ENCODE measurements around the gene TRIM5. TPM values are rescaled to one million over a fixed set of nuclear protein-coding genes. Genes with fewer than 3 reads are reported as not detected.

Gene TRIM5
- total and polyA plus RNA-seq, 2 experiments from 2014 or later: 14.2 to 30.1 TPM

- DNase-seq (ENCODE audit: low spot score): no peak
- no peak overlapping the region for H3K4me2 ChIP-seq
- no peaks in the 10 kb centered on the region for H3K36me3 ChIP-seq (replicated peaks; ENCODE audit: insufficient read depth, low read depth)
- no peaks in the 10 kb centered on the region for H4K20me1 ChIP-seq (ENCODE audit: insufficient read depth, poor library complexity, severe bottlenecking)
- no peaks in the 10 kb centered on the region for H3K9me2 ChIP-seq (replicated peaks; ENCODE audit: insufficient read depth)
- WGBS (ENCODE audit: low lambda C conversion rate, missing lambda C conversion rate): 96% methylated on average over 4 of the region's 4 CpGs
- H3K4me3 ChIP-seq: no peak overlapping the region
- peaks cover 6% of the 10 kb centered on the region for H3K9me3 ChIP-seq (ENCODE audit: low read depth)
- TF ChIP-seq EZH2phosphoT487 (IDR thresholded peaks at IDR 0.05; ENCODE audit: low read depth, severe bottlenecking, unreplicated experiment): no peak
- no peak overlapping the region for H2AFZ ChIP-seq
- no peak overlapping the region for H3K27ac ChIP-seq
- no peaks in the 10 kb centered on the region for H3K79me2 ChIP-seq
- H3K4me1 ChIP-seq (ENCODE audit: insufficient read depth): no peaks in the 10 kb centered on the region
- H3K27me3 ChIP-seq: no peaks in the 10 kb centered on the region
Observed at GRCh38 chr11:5655474-5655873, 29.4 kb downstream of the TRIM5 start.

- Histone ChIP-seq H3K27ac (no peak overlapping the region), H3K4me3 (no peak overlapping the region), H3K4me2 (no peak overlapping the region), H2AFZ (no peak overlapping the region), H3K36me3 (replicated peaks; ENCODE audit: insufficient read depth, low read depth) (no peaks in the 10 kb centered on the region), H3K9me3 (ENCODE audit: low read depth) (no peaks in the 10 kb centered on the region), H3K27me3 (no peaks in the 10 kb centered on the region), H4K20me1 (ENCODE audit: insufficient read depth, poor library complexity, severe bottlenecking) (no peaks in the 10 kb centered on the region), H3K9me2 (replicated peaks; ENCODE audit: insufficient read depth) (no peaks in the 10 kb centered on the region), H3K4me1 (ENCODE audit: insufficient read depth) (no peaks in the 10 kb centered on the region), H3K79me2 (no peaks in the 10 kb centered on the region)
- 92% methylated on average over 3 of the region's 3 CpGs for WGBS (ENCODE audit: low lambda C conversion rate, missing lambda C conversion rate)
- no peak for DNase-seq (ENCODE audit: low spot score)
- TF ChIP-seq CTCF (IDR thresholded peaks at IDR 0.05; ENCODE audit: poor library complexity): no peak
Observed at GRCh38 chr11:5646139-5646538, 38.7 kb downstream of the TRIM5 start.

- Histone ChIP-seq H3K27me3 (no peaks in the 10 kb centered on the region), H4K20me1 (ENCODE audit: insufficient read depth, poor library complexity, severe bottlenecking) (no peaks in the 10 kb centered on the region), H3K36me3 (replicated peaks; ENCODE audit: insufficient read depth, low read depth) (no peaks in the 10 kb centered on the region), H3K79me2 (no peaks in the 10 kb centered on the region), H2AFZ (no peak overlapping the region), H3K4me2 (no peak overlapping the region), H3K4me1 (ENCODE audit: insufficient read depth) (no peaks in the 10 kb centered on the region), H3K9me3 (ENCODE audit: low read depth) (peaks cover 3% of the 10 kb centered on the region), H3K9me2 (replicated peaks; ENCODE audit: insufficient read depth) (no peaks in the 10 kb centered on the region), H3K4me3 (no peak overlapping the region), H3K27ac (no peak overlapping the region)
- DNase-seq (ENCODE audit: low spot score): no peak
- TF ChIP-seq EZH2phosphoT487 (IDR thresholded peaks at IDR 0.05; ENCODE audit: low read depth, severe bottlenecking, unreplicated experiment): no peak
- no peak for TF ChIP-seq EZH2 (IDR thresholded peaks at IDR 0.05; ENCODE audit: borderline replicate concordance)
- TF ChIP-seq CTCF (IDR thresholded peaks at IDR 0.05; ENCODE audit: poor library complexity): no peak
Observed at GRCh38 chr11:5643585-5643984, 41.3 kb downstream of the TRIM5 start.

GRCh38 chr11:5639953-5640352, 44.9 kb downstream of the TRIM5 start:
- Histone ChIP-seq H3K9me2 (replicated peaks; ENCODE audit: insufficient read depth) (no peaks in the 10 kb centered on the region), H2AFZ (no peak overlapping the region), H3K9me3 (ENCODE audit: low read depth) (peaks cover 3% of the 10 kb centered on the region), H3K27me3 (no peaks in the 10 kb centered on the region), H3K79me2 (no peaks in the 10 kb centered on the region), H3K27ac (no peak overlapping the region), H4K20me1 (ENCODE audit: insufficient read depth, poor library complexity, severe bottlenecking) (no peaks in the 10 kb centered on the region), H3K4me1 (ENCODE audit: insufficient read depth) (no peaks in the 10 kb centered on the region), H3K36me3 (replicated peaks; ENCODE audit: insufficient read depth, low read depth) (no peaks in the 10 kb centered on the region), H3K4me2 (no peak overlapping the region), H3K4me3 (no peak overlapping the region)
- TF ChIP-seq CTCF (IDR thresholded peaks at IDR 0.05; ENCODE audit: poor library complexity): no peak
- TF ChIP-seq EZH2 (IDR thresholded peaks at IDR 0.05; ENCODE audit: borderline replicate concordance): no peak
- no peak for TF ChIP-seq EZH2phosphoT487 (IDR thresholded peaks at IDR 0.05; ENCODE audit: low read depth, severe bottlenecking, unreplicated experiment)
- DNase-seq (ENCODE audit: low spot score): no peak
- WGBS (ENCODE audit: low lambda C conversion rate, missing lambda C conversion rate): 76% methylated on average over 1 of the region's 1 CpG
